MM.1S (cell line): ENCODE results near the gene SERPINA9.

Experiments used
- DNase-seq: peaks from one replicate; pipeline ENCODE4 v3.0.0-alpha.2; 2015
- H2AFZ ChIP-seq: fragments of 300-600 bp; sonication (generic); 2 replicates; pipeline ENCODE4 v1.6.0; 2016; ENCODE audit warnings: antibody characterized with exemption, low read length
- H3F3A ChIP-seq: fragments of 300-600 bp; sonication (generic); 2 replicates; pipeline ENCODE4 v1.6.1; 2016; ENCODE audit warnings: mild to moderate bottlenecking, antibody characterized with exemption, low read length, moderate library complexity, mixed read lengths; ENCODE audit not compliant: insufficient read depth
- H3K27ac ChIP-seq: fragments of 300-600 bp; sonication (generic); 2 replicates; pipeline ENCODE4 v1.5.1; 2016; ENCODE audit warnings: mild to moderate bottlenecking, low read length
- H3K27me3 ChIP-seq: fragments of 300-600 bp; sonication (generic); replicated peaks from 2 replicates; pipeline ENCODE4 v1.6.0; 2016; ENCODE audit warnings: low read length; ENCODE audit not compliant: insufficient read depth
- H3K36me3 ChIP-seq: fragments of 300-600 bp; sonication (generic); replicated peaks from 2 replicates; pipeline ENCODE4 v1.6.1; 2016; ENCODE audit warnings: mild to moderate bottlenecking, low read length, mixed read lengths; ENCODE audit not compliant: insufficient read depth
- H3K4me1 ChIP-seq: fragments of 300-600 bp; sonication (generic); 2 replicates; pipeline ENCODE4 v1.6.1; 2016; ENCODE audit warnings: low read length, mixed read lengths
- H3K4me2 ChIP-seq: fragments of 300-600 bp; sonication (generic); 2 replicates; pipeline ENCODE4 v1.6.0; 2016; ENCODE audit warnings: low read depth, low read length
- H3K4me3 ChIP-seq: fragments of 300-600 bp; sonication (generic); 2 replicates; pipeline ENCODE4 v1.5.1; 2016; ENCODE audit warnings: low read length, mixed read lengths
- H3K79me2 ChIP-seq: fragments of 300-600 bp; sonication (generic); 2 replicates; pipeline ENCODE4 v1.6.1; 2016; ENCODE audit warnings: mixed run types, low read length, mixed read lengths
- H3K9ac ChIP-seq: fragments of 300-600 bp; sonication (generic); 2 replicates; pipeline ENCODE4 v1.6.1; 2016; ENCODE audit warnings: low read length, mixed read lengths
- H3K9me2 ChIP-seq: fragments of 300-600 bp; sonication (generic); replicated peaks from 2 replicates; pipeline ENCODE4 v1.6.1; 2016; ENCODE audit warnings: mild to moderate bottlenecking, low read length, mixed read lengths; ENCODE audit not compliant: insufficient read depth
- H3K9me3 ChIP-seq: fragments of 300-600 bp; sonication (generic); replicated peaks from 2 replicates; pipeline ENCODE4 v1.6.1; 2016; ENCODE audit warnings: mild to moderate bottlenecking, low read length, mixed read lengths; ENCODE audit not compliant: insufficient read depth
- H4K20me1 ChIP-seq: fragments of 300-600 bp; sonication (generic); 2 replicates; pipeline ENCODE4 v1.6.1; 2016; ENCODE audit warnings: mild to moderate bottlenecking, low read length, moderate library complexity, mixed read lengths; ENCODE audit not compliant: insufficient read depth
- EZH2 ChIP-seq: fragments of 300-600 bp; sonication (generic); optimal IDR thresholded peaks from 2 replicates; pipeline ENCODE3; 2017; ENCODE audit warnings: low read depth, mild to moderate bottlenecking, antibody characterized with exemption, low read length, mixed read lengths
- EZH2phosphoT487 ChIP-seq: fragments of 300-600 bp; sonication (generic); IDR thresholded peaks from 2 replicates; pipeline ENCODE4 v1.6.1; 2018; ENCODE audit warnings: antibody characterized with exemption, low read length
- TF ChIP-seq, protein P1 (sequence below): fragments of 300-600 bp; sonication (generic); IDR thresholded peaks from 2 replicates; pipeline ENCODE4 v1.5.1; 2016; ENCODE audit warnings: antibody characterized with exemption, low read length, mixed read lengths

SERPINA9 gene

DNA sequence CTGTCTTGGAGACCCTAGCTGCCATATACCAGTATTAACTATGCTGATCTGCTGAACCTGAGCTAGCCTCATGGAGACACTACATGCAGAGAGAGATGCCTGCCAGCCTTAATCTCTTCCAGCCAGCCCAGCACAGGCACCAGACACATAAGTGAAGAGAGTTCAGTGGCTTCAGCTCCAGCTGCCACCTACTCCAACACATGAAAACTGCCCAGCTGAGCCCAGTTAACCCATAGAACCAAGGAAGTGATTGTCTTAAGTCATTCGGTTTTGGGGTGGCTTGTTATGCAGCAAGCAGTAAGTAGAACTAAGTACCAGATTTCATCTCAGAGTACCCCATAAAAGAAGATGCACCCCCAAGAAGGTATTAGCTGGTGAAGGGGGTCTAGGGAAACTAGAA is 31.0 kb downstream of the SERPINA9 start:
- no peak for DNase-seq
- Histone ChIP-seq H3K4me2 (no peak overlapping the region), H4K20me1 (no peaks in the 10 kb centered on the region), H3K79me2 (no peaks in the 10 kb centered on the region), H3K9ac (no peak overlapping the region), H3K27ac (no peak overlapping the region), H3K4me3 (no peak overlapping the region), H2AFZ (no peak overlapping the region), H3K27me3 (no peaks in the 10 kb centered on the region), H3K36me3 (no peaks in the 10 kb centered on the region), H3K9me3 (no peaks in the 10 kb centered on the region), H3K4me1 (no peaks in the 10 kb centered on the region), H3F3A (no peaks in the 10 kb centered on the region), H3K9me2 (no peaks in the 10 kb centered on the region)
- TF ChIP-seq, protein P1, sequence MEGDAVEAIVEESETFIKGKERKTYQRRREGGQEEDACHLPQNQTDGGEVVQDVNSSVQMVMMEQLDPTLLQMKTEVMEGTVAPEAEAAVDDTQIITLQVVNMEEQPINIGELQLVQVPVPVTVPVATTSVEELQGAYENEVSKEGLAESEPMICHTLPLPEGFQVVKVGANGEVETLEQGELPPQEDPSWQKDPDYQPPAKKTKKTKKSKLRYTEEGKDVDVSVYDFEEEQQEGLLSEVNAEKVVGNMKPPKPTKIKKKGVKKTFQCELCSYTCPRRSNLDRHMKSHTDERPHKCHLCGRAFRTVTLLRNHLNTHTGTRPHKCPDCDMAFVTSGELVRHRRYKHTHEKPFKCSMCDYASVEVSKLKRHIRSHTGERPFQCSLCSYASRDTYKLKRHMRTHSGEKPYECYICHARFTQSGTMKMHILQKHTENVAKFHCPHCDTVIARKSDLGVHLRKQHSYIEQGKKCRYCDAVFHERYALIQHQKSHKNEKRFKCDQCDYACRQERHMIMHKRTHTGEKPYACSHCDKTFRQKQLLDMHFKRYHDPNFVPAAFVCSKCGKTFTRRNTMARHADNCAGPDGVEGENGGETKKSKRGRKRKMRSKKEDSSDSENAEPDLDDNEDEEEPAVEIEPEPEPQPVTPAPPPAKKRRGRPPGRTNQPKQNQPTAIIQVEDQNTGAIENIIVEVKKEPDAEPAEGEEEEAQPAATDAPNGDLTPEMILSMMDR = no peak
- TF ChIP-seq EZH2phosphoT487 (no peak), EZH2 (no peak)

DNA sequence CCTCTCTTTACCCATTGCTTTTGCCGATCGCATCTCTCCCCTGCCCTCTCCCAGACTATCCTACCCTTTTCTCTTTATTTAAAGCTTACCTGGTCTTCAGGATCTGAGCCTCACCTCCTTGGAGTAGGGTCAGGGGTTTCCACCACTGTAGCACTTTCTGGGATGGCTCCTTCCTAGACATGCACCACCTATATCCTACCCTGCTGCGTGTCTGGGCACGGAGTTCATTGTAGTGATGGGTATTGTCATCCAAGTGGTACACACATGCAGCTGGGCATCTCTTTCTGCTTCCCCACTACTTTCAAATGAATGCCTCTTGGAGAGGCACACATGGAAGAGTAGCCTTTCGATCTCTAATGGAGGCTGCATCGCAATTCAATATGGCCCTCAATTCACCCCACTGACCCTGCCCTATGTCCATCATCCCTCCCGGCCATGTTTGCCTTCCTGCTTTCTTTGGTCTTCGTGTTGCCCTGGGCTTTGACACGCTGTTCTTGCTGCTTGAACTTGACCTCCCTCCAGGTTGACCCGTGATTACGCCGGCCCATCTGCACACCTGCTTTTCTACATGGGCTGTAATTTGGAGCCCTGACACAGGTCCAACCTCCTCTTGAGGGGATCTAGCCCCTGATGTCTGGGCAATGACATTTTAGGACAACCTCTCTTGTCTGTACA is 34.3 kb downstream of the SERPINA9 start:
- Histone ChIP-seq H3K27ac (no peak overlapping the region), H3K79me2 (no peaks in the 10 kb centered on the region), H2AFZ (no peak overlapping the region), H4K20me1 (no peaks in the 10 kb centered on the region), H3K9ac (no peak overlapping the region), H3K4me1 (no peaks in the 10 kb centered on the region), H3K4me3 (no peak overlapping the region), H3K9me3 (no peaks in the 10 kb centered on the region), H3K36me3 (no peaks in the 10 kb centered on the region), H3K27me3 (no peaks in the 10 kb centered on the region), H3F3A (no peaks in the 10 kb centered on the region), H3K4me2 (no peak overlapping the region), H3K9me2 (no peaks in the 10 kb centered on the region)
- DNase-seq = no peak
- TF ChIP-seq, protein P1 = no peak
- TF ChIP-seq EZH2 = no peak
- TF ChIP-seq EZH2phosphoT487 = no peak

DNA sequence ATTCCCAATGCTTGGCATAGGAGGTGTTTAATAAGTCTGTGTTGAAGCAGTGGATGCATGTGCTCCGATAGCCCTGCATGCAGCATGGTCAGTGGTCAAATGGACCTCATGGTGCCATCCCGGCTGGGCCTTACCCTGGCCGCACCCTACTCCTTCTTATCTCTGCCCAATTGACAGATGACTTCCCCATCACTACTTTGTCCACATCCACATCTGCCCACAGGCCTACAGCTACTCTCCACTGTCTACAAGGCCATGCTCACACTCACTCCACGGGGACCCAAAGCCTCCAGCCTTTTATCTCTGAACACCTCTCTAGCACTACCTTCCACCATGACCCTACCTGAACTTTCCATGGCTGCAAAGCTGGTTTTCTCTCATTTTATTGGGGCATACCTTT is 34.9 kb downstream of the SERPINA9 start:
- Histone ChIP-seq H3K4me1 (no peaks in the 10 kb centered on the region), H3K9ac (no peak overlapping the region), H3F3A (no peaks in the 10 kb centered on the region), H3K9me2 (no peaks in the 10 kb centered on the region), H3K9me3 (no peaks in the 10 kb centered on the region), H4K20me1 (no peaks in the 10 kb centered on the region), H2AFZ (no peak overlapping the region), H3K4me3 (no peak overlapping the region), H3K79me2 (no peaks in the 10 kb centered on the region), H3K27ac (no peak overlapping the region), H3K4me2 (no peak overlapping the region), H3K27me3 (no peaks in the 10 kb centered on the region), H3K36me3 (no peaks in the 10 kb centered on the region)
- TF ChIP-seq, protein P1 = no peak
- TF ChIP-seq EZH2phosphoT487 = no peak
- TF ChIP-seq EZH2 = no peak
- no peak for DNase-seq
